ENCODE measurements around the gene SLAIN2.
"Not testable (repeated sequence)": the region's sequence is repeated elsewhere in the genome, so short reads cannot be mapped to it uniquely, and the experiment has no call there.

SLAIN2 gene

DNA sequence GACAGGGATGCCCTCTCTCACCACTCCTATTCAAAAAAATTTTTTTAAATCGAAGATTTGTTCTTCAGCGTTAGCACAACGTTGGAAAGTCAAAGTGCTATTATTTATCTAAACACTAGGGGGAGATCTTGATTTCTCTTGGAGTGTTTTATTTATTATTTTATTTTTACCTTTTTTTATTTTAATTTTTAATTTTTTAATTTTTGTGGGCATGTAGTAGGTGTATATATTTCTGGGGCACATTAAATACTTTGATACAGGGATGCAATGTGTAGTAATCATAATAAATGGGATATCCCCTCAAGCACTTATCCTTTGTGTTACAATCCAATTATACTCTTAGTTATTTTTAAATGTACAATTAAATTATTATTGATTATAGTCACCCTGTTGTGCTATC lies 104.4 kb downstream of the SLAIN2 start:
- no peak for ATAC-seq (replicated peaks)
- Mint-ChIP-seq H3K4me1 (ENCODE audit: low read depth in 2 of 2) (no peaks in the 10 kb centered on the region), H3K4me3 (no peak overlapping the region), H3K27ac (no peak overlapping the region), H3K36me3 (ENCODE audit: insufficient read depth) (no peaks in the 10 kb centered on the region), H3K9me3 (no peaks in the 10 kb centered on the region), H3K27me3 (peaks cover 12 to 14% of the 10 kb centered on the region in 2 donors)
- DNase-seq, result no peak

GRCh38 chr4:48446642-48447041 lies 105.3 kb downstream of the SLAIN2 start:
- no peak overlapping the region for H3K27ac Mint-ChIP-seq
- ATAC-seq (replicated peaks) (no peak), DNase-seq (no peak)
- no peaks in the 10 kb centered on the region for H3K9me3 Mint-ChIP-seq
- H3K27me3 Mint-ChIP-seq, result peaks cover 6 to 8% of the 10 kb centered on the region in 2 donors
- no peaks in the 10 kb centered on the region for H3K4me1 Mint-ChIP-seq (ENCODE audit: low read depth in 2 of 2)
- no peak overlapping the region for H3K4me3 Mint-ChIP-seq
- no peaks in the 10 kb centered on the region for H3K36me3 Mint-ChIP-seq (ENCODE audit: insufficient read depth)

- DNase-seq (no peak), ATAC-seq (replicated peaks) (no peak)
- Mint-ChIP-seq H3K4me3 (no peak overlapping the region), H3K27me3 (peaks cover 20 to 24% of the 10 kb centered on the region in 2 donors), H3K27ac (no peak overlapping the region), H3K9me3 (no peaks in the 10 kb centered on the region), H3K4me1 (ENCODE audit: low read depth in 2 of 2) (no peaks in the 10 kb centered on the region), H3K36me3 (ENCODE audit: insufficient read depth) (no peaks in the 10 kb centered on the region)
Observed at GRCh38 chr4:48449151-48449550, 107.8 kb downstream of the SLAIN2 start.

GRCh38 chr4:48450740-48451139 lies 109.4 kb downstream of the SLAIN2 start:
- Mint-ChIP-seq H3K9me3 (no peaks in the 10 kb centered on the region), H3K27me3 (peaks cover 26 to 33% of the 10 kb centered on the region in 2 donors), H3K36me3 (ENCODE audit: insufficient read depth) (no peaks in the 10 kb centered on the region), H3K4me3 (no peak overlapping the region), H3K27ac (no peak overlapping the region), H3K4me1 (ENCODE audit: low read depth in 2 of 2) (no peaks in the 10 kb centered on the region)
- ATAC-seq (replicated peaks) (no peak), DNase-seq (no peak)

- not testable (repeated sequence) for H3K4me1 Mint-ChIP-seq (ENCODE audit: low read depth in 2 of 2); H3K4me3 Mint-ChIP-seq; H3K27ac Mint-ChIP-seq; DNase-seq; H3K9me3 Mint-ChIP-seq; H3K36me3 Mint-ChIP-seq (ENCODE audit: insufficient read depth); ATAC-seq (replicated peaks)
- peaks cover 26 to 37% of the 10 kb centered on the region in 2 donors for H3K27me3 Mint-ChIP-seq
Observed at GRCh38 chr4:48451656-48452055, 110.3 kb downstream of the SLAIN2 start.

DNA sequence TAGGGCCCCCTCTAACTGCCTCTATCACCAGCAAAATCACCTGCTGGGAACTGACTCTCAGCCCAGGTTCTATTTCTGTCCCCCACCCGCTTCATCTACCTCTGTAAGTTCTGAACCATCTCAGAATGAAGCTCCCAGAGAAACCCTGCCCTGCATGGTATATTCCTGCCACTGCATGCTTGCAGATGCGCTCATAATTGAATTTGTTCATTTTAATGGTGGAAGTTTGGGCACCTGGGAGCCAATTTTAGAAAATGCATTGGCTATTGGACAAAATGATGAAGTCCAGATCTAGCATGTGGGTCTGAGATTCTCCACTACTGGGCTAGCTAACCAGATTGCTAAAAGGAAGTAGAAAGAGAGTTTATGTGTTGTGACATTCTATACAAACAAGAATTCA lies 113.3 kb downstream of the SLAIN2 start:
- Mint-ChIP-seq H3K4me1 (ENCODE audit: low read depth in 2 of 2) (no peaks in the 10 kb centered on the region), H3K27me3 (peaks cover 19 to 31% of the 10 kb centered on the region in 2 donors), H3K36me3 (ENCODE audit: insufficient read depth) (no peaks in the 10 kb centered on the region), H3K27ac (no peak overlapping the region), H3K9me3 (no peaks in the 10 kb centered on the region), H3K4me3 (no peak overlapping the region)
- ATAC-seq (replicated peaks), result no peak
- DNase-seq, result no peak

- H3K36me3 Mint-ChIP-seq (ENCODE audit: insufficient read depth), result no peaks in the 10 kb centered on the region
- ATAC-seq (replicated peaks) (no peak), DNase-seq (no peak)
- no peak overlapping the region for H3K4me3 Mint-ChIP-seq
- H3K9me3 Mint-ChIP-seq, result no peaks in the 10 kb centered on the region
- peaks cover 1 to 17% of the 10 kb centered on the region in 2 donors for H3K27me3 Mint-ChIP-seq
- H3K27ac Mint-ChIP-seq, result no peak overlapping the region
- no peaks in the 10 kb centered on the region for H3K4me1 Mint-ChIP-seq (ENCODE audit: low read depth in 2 of 2)
Observed at GRCh38 chr4:48461000-48461399, 119.7 kb downstream of the SLAIN2 start.

DNA sequence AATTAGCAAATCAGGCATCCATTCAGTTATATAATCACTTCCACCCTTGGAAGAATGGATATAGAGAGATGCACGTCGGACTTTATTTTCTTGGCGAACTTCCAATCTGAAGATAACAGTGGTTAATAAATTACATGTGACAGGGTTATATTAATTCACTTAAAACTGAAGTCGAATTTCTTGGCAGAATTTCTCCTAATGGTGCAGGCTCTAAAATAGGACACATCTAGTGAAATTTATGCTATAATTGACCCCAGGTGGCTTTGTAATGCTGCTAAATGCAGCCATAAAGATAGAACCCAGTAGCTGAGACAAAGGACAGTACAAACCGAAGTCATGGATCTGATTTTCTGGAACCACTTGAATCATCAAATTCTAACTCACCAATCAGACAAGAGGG lies 121.0 kb downstream of the SLAIN2 start:
- no peak for DNase-seq
- H3K4me1 Mint-ChIP-seq (ENCODE audit: low read depth in 2 of 2), result no peaks in the 10 kb centered on the region
- no peak overlapping the region for H3K27ac Mint-ChIP-seq
- H3K36me3 Mint-ChIP-seq (ENCODE audit: insufficient read depth), result no peaks in the 10 kb centered on the region
- H3K9me3 Mint-ChIP-seq, result no peaks in the 10 kb centered on the region
- ATAC-seq (replicated peaks), result no peak
- peaks cover 0 to 17% of the 10 kb centered on the region in 2 donors for H3K27me3 Mint-ChIP-seq
- no peak overlapping the region for H3K4me3 Mint-ChIP-seq

GRCh38 chr4:48467442-48467841 lies 126.1 kb downstream of the SLAIN2 start:
- Mint-ChIP-seq H3K27me3 (peaks cover 0 to 37% of the 10 kb centered on the region in 2 donors), H3K4me1 (ENCODE audit: low read depth in 2 of 2) (no peaks in the 10 kb centered on the region), H3K4me3 (no peak overlapping the region), H3K9me3 (no peaks in the 10 kb centered on the region), H3K36me3 (ENCODE audit: insufficient read depth) (no peaks in the 10 kb centered on the region), H3K27ac (no peak overlapping the region)
- ATAC-seq (replicated peaks) (no peak), DNase-seq (no peak)

DNA sequence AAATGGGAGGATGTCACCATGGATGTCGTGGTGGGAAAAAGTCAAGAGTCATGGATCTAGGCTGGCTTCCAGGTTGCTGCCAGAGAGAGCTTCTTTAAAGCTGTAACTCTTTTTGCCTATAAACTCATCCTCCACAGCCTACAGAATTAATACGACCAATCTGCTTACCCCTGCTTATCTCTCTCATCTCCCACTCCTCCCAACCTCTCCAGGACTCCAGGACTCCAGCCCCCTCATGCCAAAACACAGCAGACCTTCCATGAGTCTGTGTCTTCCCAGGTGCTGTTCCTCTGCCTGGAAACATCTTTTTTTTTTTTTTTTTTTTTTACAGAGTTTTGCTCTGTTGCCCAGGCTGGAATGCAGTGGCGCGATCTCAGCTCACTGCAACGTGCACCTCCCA lies 126.6 kb downstream of the SLAIN2 start:
- H3K4me3 Mint-ChIP-seq, result no peak overlapping the region
- no peaks in the 10 kb centered on the region for H3K36me3 Mint-ChIP-seq (ENCODE audit: insufficient read depth)
- no peak for ATAC-seq (replicated peaks)
- H3K9me3 Mint-ChIP-seq, result no peaks in the 10 kb centered on the region
- no peaks in the 10 kb centered on the region for H3K4me1 Mint-ChIP-seq (ENCODE audit: low read depth in 2 of 2)
- no peak for DNase-seq
- H3K27ac Mint-ChIP-seq, result no peak overlapping the region
- peaks cover 0 to 37% of the 10 kb centered on the region in 2 donors for H3K27me3 Mint-ChIP-seq

DNA sequence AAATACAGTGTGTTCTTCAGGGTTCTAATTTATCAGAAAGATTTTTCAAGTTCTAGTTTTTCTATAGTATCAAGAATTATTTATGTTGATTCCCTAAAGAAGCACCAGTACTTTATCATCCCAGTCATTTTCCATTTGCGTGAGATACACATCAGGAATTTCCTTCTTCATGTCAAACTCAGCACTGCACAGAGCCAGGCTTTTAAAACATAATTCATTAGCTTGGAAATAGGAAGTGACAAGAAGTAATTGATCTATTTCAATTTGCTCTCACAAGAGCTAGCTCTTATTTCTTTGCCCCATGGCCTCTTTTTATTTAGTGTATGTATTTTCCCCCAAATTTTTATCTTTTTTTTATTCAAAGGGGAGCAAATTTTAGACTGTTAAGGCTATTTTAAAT lies 128.8 kb downstream of the SLAIN2 start:
- Mint-ChIP-seq H3K27me3 (peaks cover 0 to 28% of the 10 kb centered on the region in 2 donors), H3K27ac (no peak overlapping the region), H3K36me3 (ENCODE audit: insufficient read depth) (no peaks in the 10 kb centered on the region), H3K4me1 (ENCODE audit: low read depth in 2 of 2) (no peaks in the 10 kb centered on the region), H3K9me3 (no peaks in the 10 kb centered on the region), H3K4me3 (no peak overlapping the region)
- ATAC-seq (replicated peaks) (no peak), DNase-seq (no peak)

DNA sequence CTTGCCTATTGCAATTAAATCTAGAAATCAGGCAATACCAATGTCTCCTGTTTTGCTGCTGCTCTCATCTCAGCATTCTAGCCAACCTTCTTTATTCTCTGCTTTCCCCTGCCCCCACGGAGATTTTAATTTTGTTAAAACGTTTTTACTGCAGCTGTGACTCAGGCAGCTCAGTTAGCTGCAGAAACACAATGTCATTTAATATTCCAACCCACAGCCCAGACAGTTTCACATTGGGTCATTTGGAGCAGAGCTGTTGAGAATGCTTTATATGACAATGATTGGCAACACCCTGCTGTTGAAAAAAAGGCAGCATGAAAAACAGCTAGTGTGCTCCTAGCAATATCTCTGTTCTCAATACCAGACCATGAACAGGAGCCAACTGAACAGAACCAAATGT lies 129.2 kb downstream of the SLAIN2 start:
- H3K36me3 Mint-ChIP-seq (ENCODE audit: insufficient read depth), result no peaks in the 10 kb centered on the region
- H3K27me3 Mint-ChIP-seq, result peaks cover 2 to 27% of the 10 kb centered on the region in 2 donors
- ATAC-seq (replicated peaks), result no peak
- no peaks in the 10 kb centered on the region for H3K4me1 Mint-ChIP-seq (ENCODE audit: low read depth in 2 of 2)
- no peak for DNase-seq
- H3K27ac Mint-ChIP-seq, result no peak overlapping the region
- no peak overlapping the region for H3K4me3 Mint-ChIP-seq
- H3K9me3 Mint-ChIP-seq, result no peaks in the 10 kb centered on the region

GRCh38 chr4:48472794-48473193 lies 131.5 kb downstream of the SLAIN2 start:
- ATAC-seq (replicated peaks), result no peak
- Mint-ChIP-seq H3K27me3 (peaks cover 11 to 35% of the 10 kb centered on the region in 2 donors), H3K27ac (peak overlapping the region in 1 of 2 donors; percentile 15), H3K36me3 (ENCODE audit: insufficient read depth) (no peaks in the 10 kb centered on the region), H3K4me1 (ENCODE audit: low read depth in 2 of 2) (peaks cover 1 to 3% of the 10 kb centered on the region in 2 donors), H3K4me3 (no peak overlapping the region), H3K9me3 (no peaks in the 10 kb centered on the region)
- no peak for DNase-seq

- no peak for DNase-seq
- Mint-ChIP-seq H3K9me3 (no peaks in the 10 kb centered on the region), H3K4me1 (ENCODE audit: low read depth in 2 of 2) (peaks cover 1 to 4% of the 10 kb centered on the region in 2 donors), H3K27me3 (peaks cover 18 to 22% of the 10 kb centered on the region in 2 donors), H3K36me3 (ENCODE audit: insufficient read depth) (no peaks in the 10 kb centered on the region), H3K4me3 (no peak overlapping the region), H3K27ac (no peak overlapping the region)
- no peak for ATAC-seq (replicated peaks)
Observed at GRCh38 chr4:48475770-48476169, 134.4 kb downstream of the SLAIN2 start.
